Measurements from ENCODE around the gene NRG2. TPM values are rescaled to one million over a fixed set of nuclear protein-coding genes. Genes with fewer than 3 reads are reported as not detected.

NRG2 gene
- total RNA-seq, 4 donors from 2014 or later: 4.5 to 7.0 (median 5.4) TPM

- Histone ChIP-seq H3K4me1 (peaks cover 32% of the 10 kb centered on the region), H3K4me3 (no peak overlapping the region), H3K27ac (no peak overlapping the region), H3K36me3 (no peaks in the 10 kb centered on the region), H3K9me3 (no peaks in the 10 kb centered on the region), H3K27me3 (no peaks in the 10 kb centered on the region)
- no peak for DNase-seq (ENCODE audit: low spot score in 2 of 2)
- no peak for TF ChIP-seq EP300 (IDR thresholded peaks at IDR 0.05)
- TF ChIP-seq POLR2A (IDR thresholded peaks at IDR 0.05): no peak
- TF ChIP-seq CTCF (IDR thresholded peaks at IDR 0.05): no peak
- no peak for TF ChIP-seq POLR2AphosphoS5 (IDR thresholded peaks at IDR 0.05)
- WGBS: 37% methylated on average over 4 of the region's 5 CpGs
These were observed 161.9 kb downstream of the NRG2 start for GRCh38 chr5:139881143-139881733.

- Histone ChIP-seq H3K9me3 (no peaks in the 10 kb centered on the region), H3K27me3 (no peaks in the 10 kb centered on the region), H3K4me1 (peaks cover 32% of the 10 kb centered on the region), H3K4me3 (no peak overlapping the region), H3K36me3 (no peaks in the 10 kb centered on the region), H3K27ac (no peak overlapping the region)
- no peak for TF ChIP-seq POLR2A (IDR thresholded peaks at IDR 0.05)
- no peak for TF ChIP-seq CTCF (IDR thresholded peaks at IDR 0.05)
- no peak for TF ChIP-seq EP300 (IDR thresholded peaks at IDR 0.05)
- WGBS: 71% methylated on average over 18 of the region's 18 CpGs
- no peak for DNase-seq (ENCODE audit: low spot score in 2 of 2)
These were observed 162.5 kb downstream of the NRG2 start for GRCh38 chr5:139880416-139881142.

GRCh38 chr5:139878093-139878492 is 165.0 kb downstream of the NRG2 start:
- H3K9me3 ChIP-seq: no peaks in the 10 kb centered on the region

GRCh38 chr5:139877129-139877597 is 165.9 kb downstream of the NRG2 start:
- no peaks in the 10 kb centered on the region for H3K36me3 ChIP-seq
- no peaks in the 10 kb centered on the region for H3K9me3 ChIP-seq
- DNase-seq (ENCODE audit: low spot score in 2 of 2): no peak
- no peak overlapping the region for H3K27ac ChIP-seq
- H3K4me3 ChIP-seq: no peak overlapping the region
- H3K4me1 ChIP-seq: peaks cover 8% of the 10 kb centered on the region
- no peaks in the 10 kb centered on the region for H3K27me3 ChIP-seq
- no peak for TF ChIP-seq EP300 (IDR thresholded peaks at IDR 0.05)
- no peak for TF ChIP-seq POLR2AphosphoS5 (IDR thresholded peaks at IDR 0.05)
- no peak for TF ChIP-seq POLR2A (IDR thresholded peaks at IDR 0.05)
- TF ChIP-seq CTCF (IDR thresholded peaks at IDR 0.05): no peak
- WGBS: 82% methylated on average over 6 of the region's 6 CpGs

More at GRCh38 chr5:139878093-139878492, 165.0 kb downstream of the NRG2 start:
- no peak for DNase-seq (ENCODE audit: low spot score in 2 of 2)
- 100% methylated on average over 1 of the region's 3 CpGs for WGBS
- Histone ChIP-seq H3K27me3 (no peaks in the 10 kb centered on the region), H3K4me1 (peaks cover 15% of the 10 kb centered on the region), H3K4me3 (no peak overlapping the region), H3K36me3 (no peaks in the 10 kb centered on the region), H3K27ac (no peak overlapping the region)
- TF ChIP-seq POLR2A (IDR thresholded peaks at IDR 0.05) (no peak), EP300 (IDR thresholded peaks at IDR 0.05) (no peak), CTCF (IDR thresholded peaks at IDR 0.05) (no peak), POLR2AphosphoS5 (IDR thresholded peaks at IDR 0.05) (no peak)

GRCh38 chr5:139875957-139876356 is 167.1 kb downstream of the NRG2 start:
- peaks cover 8% of the 10 kb centered on the region for H3K4me1 ChIP-seq
- 93% methylated on average over 2 of the region's 2 CpGs for WGBS
- TF ChIP-seq POLR2AphosphoS5 (IDR thresholded peaks at IDR 0.05) (no peak), EP300 (IDR thresholded peaks at IDR 0.05) (no peak), POLR2A (IDR thresholded peaks at IDR 0.05) (no peak), CTCF (IDR thresholded peaks at IDR 0.05) (no peak)
- no peak overlapping the region for H3K27ac ChIP-seq
- H3K27me3 ChIP-seq: no peaks in the 10 kb centered on the region
- H3K9me3 ChIP-seq: no peaks in the 10 kb centered on the region
- H3K4me3 ChIP-seq: no peak overlapping the region
- H3K36me3 ChIP-seq: no peaks in the 10 kb centered on the region
- DNase-seq (ENCODE audit: low spot score in 2 of 2): no peak
